Hepatocyte (in vitro differentiated cells): ENCODE data around the gene TIGD7. TPM values are rescaled to one million over a fixed set of nuclear protein-coding genes. Genes with fewer than 3 reads are reported as not detected.
A peak's percentile ranks its signal among the peaks of the same experiment; 100 is the strongest.

Source experiments
- DNase-seq: peaks from one replicate; pipeline ENCODE4 v3.0.0-alpha.2; 2016; ENCODE audit warnings: low spot score
- H2AFZ ChIP-seq: fragments of 200-600 bp; sonication (generic); 2 replicates; pipeline ENCODE4 v1.6.0; 2016; ENCODE audit warnings: antibody characterized with exemption, mild to moderate bottlenecking
- H3K27ac ChIP-seq: fragments of 200-600 bp; sonication (generic); 2 replicates; pipeline ENCODE4 v1.5.1; 2016; ENCODE audit warnings: mild to moderate bottlenecking
- H3K27me3 ChIP-seq: fragments of 200-600 bp; sonication (generic); 2 replicates; pipeline ENCODE4 v1.6.1; 2016
- H3K36me3 ChIP-seq: fragments of 200-600 bp; sonication (generic); replicated peaks from 2 replicates; pipeline ENCODE4 v1.5.1; 2016; ENCODE audit warnings: low read depth; ENCODE audit not compliant: insufficient read depth
- H3K4me1 ChIP-seq: fragments of 200-600 bp; sonication (generic); 2 replicates; pipeline ENCODE4 v1.5.1; 2016; ENCODE audit warnings: mild to moderate bottlenecking, moderate library complexity; ENCODE audit not compliant: insufficient read depth
- H3K4me2 ChIP-seq: fragments of 200-600 bp; sonication (generic); 2 replicates; pipeline ENCODE4 v1.6.0; 2016
- H3K4me3 ChIP-seq: fragments of 200-600 bp; sonication (generic); 2 replicates; pipeline ENCODE4 v1.5.1; 2016; ENCODE audit warnings: mild to moderate bottlenecking
- H3K79me2 ChIP-seq: fragments of 200-600 bp; sonication (generic); 2 replicates; pipeline ENCODE4 v1.6.0; 2017; ENCODE audit warnings: mild to moderate bottlenecking
- H3K9me2 ChIP-seq: fragments of 200-600 bp; sonication (generic); replicated peaks from 2 replicates; pipeline ENCODE4 v1.6.0; 2017; ENCODE audit warnings: mild to moderate bottlenecking; ENCODE audit not compliant: insufficient read depth
- H3K9me3 ChIP-seq: fragments of 200-600 bp; sonication (generic); 2 replicates; pipeline ENCODE4 v1.5.1; 2016; ENCODE audit warnings: low read depth, mild to moderate bottlenecking
- H4K20me1 ChIP-seq: fragments of 200-600 bp; sonication (generic); 2 replicates; pipeline ENCODE4 v1.6.0; 2016; ENCODE audit warnings: mild to moderate bottlenecking; ENCODE audit not compliant: insufficient read depth, poor library complexity, severe bottlenecking
- CTCF ChIP-seq: fragments of 200-600 bp; sonication (generic); IDR thresholded peaks from 2 replicates; pipeline ENCODE4 v1.5.1; 2016; ENCODE audit warnings: antibody characterized with exemption, mild to moderate bottlenecking; ENCODE audit not compliant: poor library complexity
- EZH2 ChIP-seq: fragments of 200-600 bp; sonication (generic); IDR thresholded peaks from 2 replicates; pipeline ENCODE4 v1.6.1; 2016; ENCODE audit warnings: antibody characterized with exemption, mild to moderate bottlenecking, borderline replicate concordance
- EZH2phosphoT487 ChIP-seq: fragments of 200-600 bp; sonication (generic); IDR thresholded peaks from one replicate; pipeline ENCODE4 v1.6.1; 2018; ENCODE audit warnings: antibody characterized with exemption, mild to moderate bottlenecking, low read depth, moderate library complexity; ENCODE audit not compliant: unreplicated experiment, severe bottlenecking
- WGBS: methylation state at CpG from one replicate; pipeline ENCODE4 v1.1.6; 2016; ENCODE audit warnings: low lambda C conversion rate; ENCODE audit errors: missing lambda C conversion rate; 5-methylcytosine and 5-hydroxymethylcytosine counted together
- polyA plus RNA-seq: library from polyadenylated mRNA; unstranded; fragments of >200 nt; fragmentation: Nextera tagmentation; extraction: Ambion mirVana; gene quantifications from 2 replicates; pipeline ENCODE4 v1.2.1, GENCODE V29; 2016
- total RNA-seq: library from RNA; depleted of rRNA; stranded (reverse); fragments of >200 nt; gene quantifications from 2 replicates; pipeline ENCODE4 v1.2.3, GENCODE V29; 2014

Gene TIGD7
- total and polyA plus RNA-seq, 2 experiments from 2014 or later: 5.1 to 6.8 TPM

- no peaks in the 10 kb centered on the region for H3K36me3 ChIP-seq
- TF ChIP-seq CTCF (peak; percentile 33), EZH2phosphoT487 (no peak), EZH2 (no peak)
- no peaks in the 10 kb centered on the region for H3K9me2 ChIP-seq
- no peaks in the 10 kb centered on the region for H4K20me1 ChIP-seq
- H3K4me1 ChIP-seq: peaks cover 9% of the 10 kb centered on the region
- no peaks in the 10 kb centered on the region for H3K79me2 ChIP-seq
- no peaks in the 10 kb centered on the region for H3K9me3 ChIP-seq
- H2AFZ ChIP-seq: no peak overlapping the region
- peak; percentile 30 for DNase-seq
- H3K27ac ChIP-seq: no peak overlapping the region
- WGBS: 56% methylated on average over 5 of the region's 5 CpGs
- H3K4me2 ChIP-seq: no peak overlapping the region
- H3K27me3 ChIP-seq: no peaks in the 10 kb centered on the region
- H3K4me3 ChIP-seq: no peak overlapping the region
These were observed 38.2 kb downstream of the TIGD7 start for GRCh38 chr16:3266873-3267537.

- Histone ChIP-seq H3K9me3 (no peaks in the 10 kb centered on the region), H3K4me2 (peak overlapping the region; percentile 85), H3K27ac (peak overlapping the region; percentile 90), H4K20me1 (no peaks in the 10 kb centered on the region), H3K4me1 (peaks cover 9% of the 10 kb centered on the region), H3K79me2 (no peaks in the 10 kb centered on the region), H3K4me3 (peak overlapping the region; percentile 63), H3K9me2 (no peaks in the 10 kb centered on the region), H2AFZ (peak overlapping the region; percentile 90), H3K27me3 (no peaks in the 10 kb centered on the region), H3K36me3 (no peaks in the 10 kb centered on the region)
- TF ChIP-seq EZH2 (no peak), CTCF (peak; percentile 42), EZH2phosphoT487 (no peak)
- DNase-seq: peak; percentile 97
- 4% methylated on average over 62 of the region's 77 CpGs for WGBS
These were observed 40.8 kb downstream of the TIGD7 start for GRCh38 chr16:3264137-3265036.

- 91% methylated on average over 4 of the region's 4 CpGs for WGBS
- Histone ChIP-seq H3K4me2 (no peak overlapping the region), H3K4me1 (peaks cover 9% of the 10 kb centered on the region), H3K9me3 (no peaks in the 10 kb centered on the region), H3K79me2 (no peaks in the 10 kb centered on the region), H3K4me3 (no peak overlapping the region), H3K27ac (no peak overlapping the region), H3K36me3 (no peaks in the 10 kb centered on the region), H4K20me1 (no peaks in the 10 kb centered on the region), H2AFZ (no peak overlapping the region), H3K9me2 (no peaks in the 10 kb centered on the region), H3K27me3 (no peaks in the 10 kb centered on the region)
- DNase-seq: no peak
- TF ChIP-seq CTCF (no peak), EZH2phosphoT487 (no peak), EZH2 (no peak)
These were observed 42.7 kb downstream of the TIGD7 start for GRCh38 chr16:3262517-3262916.
